Measurements from ENCODE around the gene CYP3A4.
"Not testable (repeated sequence)": the region's sequence is repeated elsewhere in the genome, so short reads cannot be mapped to it uniquely, and the experiment has no call there.

The CYP3A4 gene

DNA sequence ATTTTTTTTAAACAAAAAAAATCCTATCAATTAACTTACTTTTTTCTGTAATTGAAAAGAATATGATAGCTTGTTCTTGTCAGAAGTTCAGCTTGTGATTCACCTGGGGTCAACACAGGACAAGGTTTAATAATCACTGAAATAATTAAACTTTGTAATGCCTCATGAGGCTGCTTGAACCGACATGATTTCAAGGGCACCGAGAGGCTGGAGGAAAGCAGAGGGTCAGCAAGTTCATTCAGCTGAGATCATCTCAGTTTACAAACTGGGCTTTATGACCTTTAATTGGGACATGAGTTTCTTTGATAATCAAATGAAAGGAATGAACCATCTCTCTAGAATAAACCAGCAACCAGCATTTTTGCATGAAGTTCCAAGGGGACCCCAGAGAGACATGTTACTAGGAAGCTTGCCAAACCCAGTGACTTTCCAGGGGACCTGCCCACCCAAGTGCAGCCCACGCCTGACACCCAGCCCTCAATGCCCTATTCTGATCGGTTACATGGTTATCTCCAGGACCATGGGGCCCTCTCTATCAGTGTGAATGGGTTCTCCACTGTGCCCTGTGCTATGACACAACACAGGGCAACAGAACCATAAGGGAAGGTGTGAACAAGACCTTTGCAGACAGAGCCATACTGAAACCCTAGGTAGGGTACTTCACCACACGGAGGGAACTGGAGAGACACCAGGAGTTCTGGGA, 7.8 kb upstream of the CYP3A4 start:
- DNase-seq, result no peak

- no peak for DNase-seq
These were observed 7.0 kb upstream of the CYP3A4 start for GRCh38 chr7:99791021-99791420.

- DNase-seq, result no peak
These were observed 6.4 kb upstream of the CYP3A4 start for GRCh38 chr7:99790407-99790806.

DNA sequence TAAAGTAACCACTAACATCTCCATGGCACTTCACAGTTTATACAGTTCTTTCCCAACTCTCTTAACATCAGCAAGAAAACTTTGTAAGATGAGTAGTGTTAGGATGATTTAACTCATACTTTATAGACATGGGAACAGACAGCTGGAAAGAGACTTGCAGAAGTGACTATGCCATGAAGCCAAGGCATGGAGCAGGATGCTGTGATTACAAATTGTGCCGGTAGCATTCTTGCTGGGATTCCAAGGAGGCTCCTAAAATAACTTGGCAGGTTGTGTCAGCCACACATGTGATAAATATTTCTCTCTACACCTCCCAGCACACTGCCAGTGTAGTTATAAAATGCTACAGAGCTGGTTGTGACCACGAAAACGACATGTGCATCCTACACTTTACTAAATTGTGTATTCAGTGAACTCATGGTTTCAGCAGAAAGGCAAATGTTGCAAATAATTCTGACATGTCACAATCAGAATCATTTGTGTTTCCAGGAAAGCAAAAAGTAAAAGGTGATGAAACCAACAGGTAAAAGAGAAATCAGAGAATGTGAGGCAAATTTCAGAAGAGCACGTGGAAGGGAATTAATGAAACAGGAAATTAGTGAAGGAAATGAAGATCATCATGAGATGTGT, 5.6 kb upstream of the CYP3A4 start:
- no peak for DNase-seq

DNA sequence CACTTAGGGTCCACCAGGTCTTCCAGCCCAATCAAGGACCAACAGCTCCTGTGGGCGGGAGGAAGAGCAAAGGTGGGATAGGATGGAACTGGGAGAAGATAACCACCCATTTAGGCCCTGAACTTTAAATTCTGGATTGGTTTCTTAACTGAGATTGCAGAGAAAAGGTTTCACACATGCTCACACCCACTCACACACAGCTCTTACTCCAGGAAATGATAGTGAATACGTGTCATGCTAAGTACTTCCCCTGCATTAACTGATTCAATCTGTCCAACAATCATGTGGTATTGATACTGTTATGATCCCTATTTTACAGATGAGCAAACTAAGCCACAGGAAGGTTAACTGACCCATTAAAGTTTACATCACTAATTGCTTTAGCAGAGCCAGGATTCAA, 4.6 kb upstream of the CYP3A4 start:
- no peak for DNase-seq

GRCh38 chr7:99786726-99787335, 2.8 kb upstream of the CYP3A4 start:
- DNase-seq, result no peak

GRCh38 chr7:99785654-99786053, 1.7 kb upstream of the CYP3A4 start:
- not testable (repeated sequence) for DNase-seq

DNA sequence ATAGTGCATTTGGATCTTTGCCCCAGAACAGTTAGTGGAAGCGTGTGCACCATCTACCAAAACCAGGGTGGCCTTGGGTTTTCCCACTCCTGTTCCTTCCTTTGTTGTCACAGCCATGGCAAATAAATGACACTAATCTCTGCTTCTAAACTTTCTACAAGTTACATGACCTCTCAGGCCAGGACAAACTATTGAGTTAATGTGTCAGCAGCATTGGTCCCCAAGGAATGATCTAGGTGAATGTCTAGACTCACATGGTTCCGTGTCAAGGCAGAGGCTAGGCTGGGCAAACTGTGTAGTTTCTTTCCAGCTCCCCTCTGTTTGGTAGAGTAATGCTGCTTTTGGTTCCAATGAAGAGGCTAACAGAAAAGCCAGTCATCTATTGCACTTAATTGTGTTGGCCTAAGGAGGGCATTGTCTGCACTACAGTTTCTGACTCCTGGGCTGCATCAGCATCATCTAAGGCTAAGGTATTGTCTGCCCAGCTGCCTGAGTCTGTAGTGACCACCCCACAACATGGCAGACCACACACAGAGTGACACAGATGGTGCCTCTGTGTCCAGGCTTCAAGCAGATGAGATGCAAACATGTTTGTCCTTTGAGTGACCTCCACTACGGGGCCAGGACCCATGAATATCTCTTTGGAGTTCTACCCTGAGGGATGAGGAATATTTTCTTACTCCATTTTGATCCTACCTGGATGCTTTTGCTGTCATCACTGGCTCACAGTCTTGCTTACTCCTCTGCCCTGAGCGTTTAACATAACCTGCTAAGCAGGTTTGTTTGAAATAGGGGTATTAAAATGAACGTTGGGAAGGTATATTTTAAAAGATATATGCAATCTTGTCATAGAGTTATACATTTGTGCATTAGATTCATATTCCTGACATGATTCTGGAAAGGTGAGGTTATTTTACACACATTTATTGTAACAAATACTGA, 1.7 kb downstream of the CYP3A4 start:
- no peak for DNase-seq

GRCh38 chr7:99780588-99780987, 3.4 kb downstream of the CYP3A4 start:
- DNase-seq, result no peak

DNA sequence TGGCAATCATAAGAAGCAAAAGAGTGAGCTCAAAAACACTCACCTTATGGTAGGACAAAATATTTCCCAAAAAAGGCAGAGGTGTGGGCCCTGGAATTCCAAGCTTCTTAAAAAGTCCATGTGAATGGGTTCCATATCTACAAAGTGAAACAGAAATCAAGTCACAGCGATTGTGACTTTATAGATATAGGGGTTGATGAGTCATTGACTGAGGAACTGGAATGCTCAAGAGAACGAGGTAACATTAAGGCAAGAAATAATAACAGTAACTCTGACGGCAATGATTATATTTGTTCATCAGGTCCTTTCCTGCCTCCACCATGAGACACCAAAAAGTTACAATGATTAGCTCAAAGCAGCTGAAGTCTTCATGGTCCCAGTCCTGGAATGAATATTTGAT, 4.0 kb downstream of the CYP3A4 start:
- DNase-seq, result no peak

DNA sequence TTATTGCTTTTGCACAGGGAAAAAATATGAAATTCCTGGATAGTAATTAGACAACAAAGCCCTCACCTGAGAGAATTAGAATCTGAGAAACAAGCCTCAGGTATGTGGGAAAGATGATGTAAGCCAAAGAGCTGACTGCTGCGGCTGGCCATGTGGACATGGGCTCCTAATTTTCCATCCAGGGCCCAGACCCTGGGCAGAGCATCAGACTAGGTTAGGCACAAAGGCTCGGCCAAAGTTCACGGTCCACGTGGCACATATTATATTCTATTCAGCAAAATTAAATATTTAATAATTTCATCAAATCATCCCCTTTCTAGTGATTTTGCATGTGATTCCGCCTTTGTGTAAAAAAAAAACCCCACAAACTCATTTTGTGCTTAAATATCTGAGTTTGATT, 5.1 kb downstream of the CYP3A4 start:
- DNase-seq, result no peak

- not testable (repeated sequence) for DNase-seq
These were observed 10.6 kb downstream of the CYP3A4 start for GRCh38 chr7:99773395-99773794.

- DNase-seq, result no peak
These were observed 11.4 kb downstream of the CYP3A4 start for GRCh38 chr7:99772565-99772964.

GRCh38 chr7:99769494-99769893, 14.5 kb downstream of the CYP3A4 start:
- not testable (repeated sequence) for DNase-seq

- no peak for DNase-seq
These were observed 15.5 kb downstream of the CYP3A4 start for GRCh38 chr7:99768471-99768870.

- no peak for DNase-seq
These were observed 16.3 kb downstream of the CYP3A4 start for GRCh38 chr7:99767662-99768061.

DNA sequence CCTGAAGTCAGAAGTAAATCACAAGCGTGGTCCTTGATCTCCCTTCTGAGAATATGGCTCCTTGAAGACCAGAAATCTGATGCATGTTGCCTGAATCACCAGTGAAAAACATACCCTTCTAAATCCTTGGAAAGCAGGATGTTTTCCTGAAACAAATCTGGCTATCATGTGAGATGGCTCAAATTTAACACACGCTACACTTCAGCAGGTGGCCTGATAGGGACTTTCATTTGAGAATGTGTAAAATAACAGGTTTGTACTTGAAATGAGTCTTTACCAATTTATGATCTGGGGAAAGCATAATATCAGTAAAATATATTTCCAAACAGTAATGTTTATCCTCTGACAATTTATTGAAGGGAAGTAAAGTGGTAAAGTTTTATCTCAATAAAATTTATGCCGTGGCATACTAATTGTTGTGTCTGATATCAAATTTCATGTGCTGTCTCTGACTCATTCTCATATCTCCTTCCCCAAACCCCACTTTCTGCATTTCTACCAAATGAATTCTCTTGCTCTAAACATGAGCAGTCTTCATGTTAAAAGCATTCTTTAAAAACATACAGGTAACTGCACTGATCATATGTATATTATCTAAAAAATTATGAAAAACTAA, 17.4 kb downstream of the CYP3A4 start:
- no peak for DNase-seq

- DNase-seq, result no peak
These were observed 19.5 kb downstream of the CYP3A4 start for GRCh38 chr7:99764478-99764877.

- DNase-seq, result no peak
These were observed 21.2 kb downstream of the CYP3A4 start for GRCh38 chr7:99762680-99763327.

- no peak for DNase-seq
These were observed 28.9 kb downstream of the CYP3A4 start for GRCh38 chr7:99755085-99755484.

- no peak for DNase-seq
These were observed 31.6 kb downstream of the CYP3A4 start for GRCh38 chr7:99752356-99752755.

Data from stimulated activated naive CD4-positive, alpha-beta T cell (primary cell).